Uterus (tissue), 4 donors: ENCODE data around the gene KIF20B. TPM values are rescaled to one million over a fixed set of nuclear protein-coding genes. Genes with fewer than 3 reads are reported as not detected.

ENCODE experiments used
- DNase-seq, 2 donors: peaks; one replicate each; pipeline ENCODE4 v3.0.0-alpha.2; 2019 to 2020
- H3K27ac ChIP-seq, 2 donors: fragments of 200-600 bp; sonication (generic); 1 replicate in 1 of 2; 2 replicates in 1 of 2; pipeline ENCODE4 v1.5.1; 2016 to 2018
- H3K27me3 ChIP-seq, 2 donors: fragments of 200-600 bp; sonication (generic); one replicate each; pipeline ENCODE4 v1.5.1; 2018 to 2019; ENCODE audit warnings: control low read depth in 1 of 2
- H3K36me3 ChIP-seq, 2 donors: fragments of 200-600 bp; sonication (generic); one replicate each; pipeline ENCODE4 v1.5.1; 2019; ENCODE audit warnings: control low read depth in 1 of 2
- H3K4me1 ChIP-seq, 2 donors: fragments of 200-600 bp; sonication (generic); one replicate each; pipeline ENCODE4 v1.5.1; 2018 to 2019; ENCODE audit warnings: control low read depth in 1 of 2
- H3K4me3 ChIP-seq, 2 donors: fragments of 200-600 bp; sonication (generic); 1 replicate in 1 of 2; 2 replicates in 1 of 2; pipeline ENCODE4 v1.5.1; 2018 to 2019; ENCODE audit warnings: mild to moderate bottlenecking in 1 of 2
- H3K9me3 ChIP-seq, 2 donors: fragments of 200-600 bp; sonication (generic); one replicate each; pipeline ENCODE4 v1.5.1; 2019; ENCODE audit warnings: control low read depth in 1 of 2
- CTCF ChIP-seq, 4 experiments: fragments of 200-600 bp in 2 of 4; fragments of 450-650 bp in 2 of 4; sonication (generic) in 2 of 4; IDR thresholded peaks; one replicate each; pipeline ENCODE4 v1.5.1; 2016 to 2019; ENCODE audit warnings: antibody characterized with exemption in 4 of 4, mild to moderate bottlenecking in 2 of 4, moderate library complexity in 1 of 4
- POLR2A ChIP-seq, 2 donors: fragments of 450-650 bp; IDR thresholded peaks; one replicate each; pipeline ENCODE4 v1.6.1; 2016; ENCODE audit warnings: antibody characterized with exemption in 2 of 2, mild to moderate bottlenecking in 1 of 2, moderate library complexity in 1 of 2
- intact Hi-C: fragments of 100-400 bp; cut with DNase I; formaldehyde crosslinking; loops from one replicate; pipeline ENCODE4 v1.15.1; 2023; ENCODE audit warnings: low total_unique reads
- total RNA-seq, 4 donors: library from RNA; depleted of rRNA in 3 of 4; stranded (reverse); fragments of >200 nt in 3 of 4; gene quantifications; one replicate each; pipeline versions ENCODE4 v1.1.0 to v1.2.4, GENCODE V29; 2014 to 2023
- donor health status: DM: yes; HTN: yes; CAD: no.

KIF20B gene
- total RNA-seq, 4 donors from 2014 or later, result 0.77 to 19.4 (median 6.3) TPM

DNA sequence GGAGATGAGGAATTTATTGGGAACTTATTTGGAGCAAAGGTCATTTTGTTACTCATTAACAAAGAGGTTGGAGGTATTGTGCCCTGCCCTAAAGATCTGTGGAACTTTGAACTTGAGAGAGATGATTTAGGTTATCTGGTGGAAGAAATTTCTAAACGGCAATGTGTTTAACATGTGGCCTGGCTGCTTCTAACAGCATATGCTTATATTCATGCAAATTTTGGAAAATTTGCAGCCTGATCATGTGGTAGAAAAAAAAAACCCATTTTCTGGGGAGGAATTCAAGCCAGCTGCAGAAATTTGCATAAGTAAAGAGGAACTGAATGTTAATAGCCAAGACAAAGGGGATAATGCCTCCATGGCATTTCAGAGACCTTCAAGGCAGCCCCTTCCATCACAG is 45.7 kb upstream of the KIF20B start:
- Histone ChIP-seq H3K27ac (no peak overlapping the region), H3K27me3 (no peaks in the 10 kb centered on the region), H3K9me3 (no peaks in the 10 kb centered on the region), H3K36me3 (no peaks in the 10 kb centered on the region), H3K4me1 (no peaks in the 10 kb centered on the region), H3K4me3 (no peak overlapping the region)
- DNase-seq, result no peak
- TF ChIP-seq CTCF (IDR thresholded peaks at IDR 0.05) (no peak), POLR2A (IDR thresholded peaks at IDR 0.05) (no peak)
- intact Hi-C loops, result no loop called here

GRCh38 chr10:89657302-89657701 is 44.1 kb upstream of the KIF20B start:
- no peaks in the 10 kb centered on the region for H3K9me3 ChIP-seq
- intact Hi-C loops, result no loop called here
- H3K4me1 ChIP-seq, result no peaks in the 10 kb centered on the region
- no peak overlapping the region for H3K27ac ChIP-seq
- no peaks in the 10 kb centered on the region for H3K27me3 ChIP-seq
- H3K36me3 ChIP-seq, result no peaks in the 10 kb centered on the region
- DNase-seq, result no peak
- TF ChIP-seq POLR2A (IDR thresholded peaks at IDR 0.05) (no peak), CTCF (IDR thresholded peaks at IDR 0.05) (no peak)
- H3K4me3 ChIP-seq, result no peak overlapping the region

GRCh38 chr10:89659143-89660131 is 42.0 kb upstream of the KIF20B start:
- Histone ChIP-seq H3K4me1 (no peaks in the 10 kb centered on the region), H3K27ac (no peak overlapping the region), H3K27me3 (no peaks in the 10 kb centered on the region), H3K36me3 (no peaks in the 10 kb centered on the region), H3K4me3 (no peak overlapping the region), H3K9me3 (no peaks in the 10 kb centered on the region)
- intact Hi-C loops, result no loop called here
- no peak for DNase-seq
- no peak for TF ChIP-seq POLR2A (IDR thresholded peaks at IDR 0.05)
- no peak for TF ChIP-seq CTCF (IDR thresholded peaks at IDR 0.05)

GRCh38 chr10:89662596-89662995 is 38.8 kb upstream of the KIF20B start:
- DNase-seq, result no peak
- intact Hi-C loops, result no loop called here
- TF ChIP-seq POLR2A (IDR thresholded peaks at IDR 0.05), result no peak
- no peak for TF ChIP-seq CTCF (IDR thresholded peaks at IDR 0.05)
- no peak overlapping the region for H3K4me3 ChIP-seq
- no peaks in the 10 kb centered on the region for H3K4me1 ChIP-seq
- no peaks in the 10 kb centered on the region for H3K27me3 ChIP-seq
- no peak overlapping the region for H3K27ac ChIP-seq
- no peaks in the 10 kb centered on the region for H3K9me3 ChIP-seq
- no peaks in the 10 kb centered on the region for H3K36me3 ChIP-seq

DNA sequence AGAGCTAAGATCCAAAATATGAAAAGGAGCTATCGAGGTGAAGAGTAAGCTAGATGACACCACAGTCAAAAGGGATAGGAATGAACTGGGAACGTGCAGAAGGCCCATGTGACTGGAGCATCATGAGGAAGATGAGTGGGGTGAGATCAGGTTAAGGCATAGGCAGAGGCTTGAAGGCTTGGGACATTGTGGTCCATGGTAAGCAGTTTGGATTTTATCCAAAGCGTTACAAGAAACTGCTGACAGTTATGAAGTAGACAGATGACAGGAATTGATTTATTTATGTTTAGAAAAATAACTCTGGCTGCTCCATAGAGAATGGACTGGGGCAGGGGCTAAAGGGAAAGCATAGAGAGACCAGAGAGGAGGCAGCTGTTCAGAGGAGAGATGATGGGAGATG is 38.2 kb upstream of the KIF20B start:
- no peak for DNase-seq
- TF ChIP-seq CTCF (IDR thresholded peaks at IDR 0.05), result no peak
- no peak for TF ChIP-seq POLR2A (IDR thresholded peaks at IDR 0.05)
- Histone ChIP-seq H3K27ac (no peak overlapping the region), H3K27me3 (no peaks in the 10 kb centered on the region), H3K9me3 (no peaks in the 10 kb centered on the region), H3K4me1 (no peaks in the 10 kb centered on the region), H3K36me3 (no peaks in the 10 kb centered on the region), H3K4me3 (no peak overlapping the region)
- intact Hi-C loops, result no loop called here
